PC-9 (cell line): ENCODE measurements around the gene TRAF1.

Experiments
- EZH2 ChIP-seq: fragments of 200-600 bp; sonication (generic); IDR thresholded peaks from 2 replicates; pipeline ENCODE4 v1.8.0; 2017; ENCODE audit warnings: antibody characterized with exemption, low read depth
- TF ChIP-seq, protein P1 (sequence below): fragments of 200-600 bp; sonication (generic); conservative IDR thresholded peaks from 2 replicates; pipeline ENCODE4 v1.6.1; 2017; ENCODE audit warnings: mixed run types, antibody characterized with exemption, mild to moderate bottlenecking, moderate library complexity

- TF ChIP-seq, protein P1, sequence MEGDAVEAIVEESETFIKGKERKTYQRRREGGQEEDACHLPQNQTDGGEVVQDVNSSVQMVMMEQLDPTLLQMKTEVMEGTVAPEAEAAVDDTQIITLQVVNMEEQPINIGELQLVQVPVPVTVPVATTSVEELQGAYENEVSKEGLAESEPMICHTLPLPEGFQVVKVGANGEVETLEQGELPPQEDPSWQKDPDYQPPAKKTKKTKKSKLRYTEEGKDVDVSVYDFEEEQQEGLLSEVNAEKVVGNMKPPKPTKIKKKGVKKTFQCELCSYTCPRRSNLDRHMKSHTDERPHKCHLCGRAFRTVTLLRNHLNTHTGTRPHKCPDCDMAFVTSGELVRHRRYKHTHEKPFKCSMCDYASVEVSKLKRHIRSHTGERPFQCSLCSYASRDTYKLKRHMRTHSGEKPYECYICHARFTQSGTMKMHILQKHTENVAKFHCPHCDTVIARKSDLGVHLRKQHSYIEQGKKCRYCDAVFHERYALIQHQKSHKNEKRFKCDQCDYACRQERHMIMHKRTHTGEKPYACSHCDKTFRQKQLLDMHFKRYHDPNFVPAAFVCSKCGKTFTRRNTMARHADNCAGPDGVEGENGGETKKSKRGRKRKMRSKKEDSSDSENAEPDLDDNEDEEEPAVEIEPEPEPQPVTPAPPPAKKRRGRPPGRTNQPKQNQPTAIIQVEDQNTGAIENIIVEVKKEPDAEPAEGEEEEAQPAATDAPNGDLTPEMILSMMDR = no peak
- TF ChIP-seq EZH2 = no peak
These were observed 59.9 kb downstream of the TRAF1 start for GRCh38 chr9:120866651-120867050.
